GM18868 (cell line): ENCODE results near the gene MAP3K15.

Experiments used
- ATAC-seq: cut with Tn5 transposase; IDR thresholded peaks from one replicate; pipeline ENCODE4 v1.9.1; 2021; ENCODE audit warnings: mild to moderate bottlenecking, moderate library complexity; ENCODE audit not compliant: unreplicated experiment

MAP3K15 gene, protein sequence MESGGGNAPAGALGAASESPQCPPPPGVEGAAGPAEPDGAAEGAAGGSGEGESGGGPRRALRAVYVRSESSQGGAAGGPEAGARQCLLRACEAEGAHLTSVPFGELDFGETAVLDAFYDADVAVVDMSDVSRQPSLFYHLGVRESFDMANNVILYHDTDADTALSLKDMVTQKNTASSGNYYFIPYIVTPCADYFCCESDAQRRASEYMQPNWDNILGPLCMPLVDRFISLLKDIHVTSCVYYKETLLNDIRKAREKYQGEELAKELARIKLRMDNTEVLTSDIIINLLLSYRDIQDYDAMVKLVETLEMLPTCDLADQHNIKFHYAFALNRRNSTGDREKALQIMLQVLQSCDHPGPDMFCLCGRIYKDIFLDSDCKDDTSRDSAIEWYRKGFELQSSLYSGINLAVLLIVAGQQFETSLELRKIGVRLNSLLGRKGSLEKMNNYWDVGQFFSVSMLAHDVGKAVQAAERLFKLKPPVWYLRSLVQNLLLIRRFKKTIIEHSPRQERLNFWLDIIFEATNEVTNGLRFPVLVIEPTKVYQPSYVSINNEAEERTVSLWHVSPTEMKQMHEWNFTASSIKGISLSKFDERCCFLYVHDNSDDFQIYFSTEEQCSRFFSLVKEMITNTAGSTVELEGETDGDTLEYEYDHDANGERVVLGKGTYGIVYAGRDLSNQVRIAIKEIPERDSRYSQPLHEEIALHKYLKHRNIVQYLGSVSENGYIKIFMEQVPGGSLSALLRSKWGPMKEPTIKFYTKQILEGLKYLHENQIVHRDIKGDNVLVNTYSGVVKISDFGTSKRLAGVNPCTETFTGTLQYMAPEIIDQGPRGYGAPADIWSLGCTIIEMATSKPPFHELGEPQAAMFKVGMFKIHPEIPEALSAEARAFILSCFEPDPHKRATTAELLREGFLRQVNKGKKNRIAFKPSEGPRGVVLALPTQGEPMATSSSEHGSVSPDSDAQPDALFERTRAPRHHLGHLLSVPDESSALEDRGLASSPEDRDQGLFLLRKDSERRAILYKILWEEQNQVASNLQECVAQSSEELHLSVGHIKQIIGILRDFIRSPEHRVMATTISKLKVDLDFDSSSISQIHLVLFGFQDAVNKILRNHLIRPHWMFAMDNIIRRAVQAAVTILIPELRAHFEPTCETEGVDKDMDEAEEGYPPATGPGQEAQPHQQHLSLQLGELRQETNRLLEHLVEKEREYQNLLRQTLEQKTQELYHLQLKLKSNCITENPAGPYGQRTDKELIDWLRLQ (N-terminal part only)

GRCh38 chrX:19514791-19515614 lies at the start of gene MAP3K15:
Gene MAP3K15, minus strand, starts transcription at chrX:19515508. Its CDS starts 247 bp downstream, at chrX:19515261.
- ATAC-seq: no peak

DNA sequence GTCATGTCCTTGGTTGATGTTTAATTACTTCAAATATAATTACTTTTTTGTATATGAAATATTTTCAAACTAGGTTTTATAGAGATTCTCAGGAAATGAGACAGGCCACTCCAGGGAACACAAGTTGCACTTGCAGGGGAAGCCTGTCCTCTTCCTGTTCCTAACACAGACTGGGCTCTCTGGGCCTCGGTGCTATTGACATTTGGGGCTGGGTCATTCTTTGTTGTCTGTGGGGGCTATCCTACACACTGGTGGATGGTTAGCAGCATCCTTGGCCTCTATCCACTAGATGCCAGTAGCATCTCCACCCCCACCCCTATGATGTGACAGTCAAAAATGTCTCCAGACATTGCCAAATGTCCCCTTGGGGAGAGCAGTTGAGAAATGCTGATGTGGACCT lies 49.3 kb upstream of the MAP3K15 start:
- no peak for ATAC-seq

DNA sequence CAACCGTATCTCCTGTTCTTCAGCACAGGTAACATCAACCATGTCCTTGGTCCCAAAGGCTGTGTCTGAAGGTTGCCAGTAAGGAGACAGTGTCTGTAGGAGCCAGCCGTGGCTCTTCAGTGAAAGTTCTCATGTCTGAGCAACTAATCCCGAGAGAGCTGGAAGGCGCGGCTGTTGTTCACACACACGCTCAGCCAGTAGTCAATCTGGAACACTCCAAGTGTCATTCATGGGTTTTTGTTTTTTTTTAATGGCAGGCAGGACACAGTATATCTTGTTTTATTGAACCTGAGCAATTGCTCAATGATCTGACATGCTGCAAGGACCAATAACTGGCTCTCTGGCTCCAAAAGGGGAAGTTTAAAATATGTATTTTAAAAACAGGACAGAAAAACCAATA lies 48.4 kb upstream of the MAP3K15 start:
- ATAC-seq: peak; percentile 38

- peak; percentile 69 for ATAC-seq
Measured at GRCh38 chrX:19563327-19563726, 48.0 kb upstream of the MAP3K15 start.

GRCh38 chrX:19560611-19561010 lies 45.3 kb upstream of the MAP3K15 start:
- ATAC-seq: no peak

- no peak for ATAC-seq
Measured at GRCh38 chrX:19557822-19558221, 42.5 kb upstream of the MAP3K15 start.

GRCh38 chrX:19556202-19556601 lies 40.9 kb upstream of the MAP3K15 start:
- ATAC-seq: no peak

- no peak for ATAC-seq
Measured at GRCh38 chrX:19555683-19556082, 40.4 kb upstream of the MAP3K15 start.

DNA sequence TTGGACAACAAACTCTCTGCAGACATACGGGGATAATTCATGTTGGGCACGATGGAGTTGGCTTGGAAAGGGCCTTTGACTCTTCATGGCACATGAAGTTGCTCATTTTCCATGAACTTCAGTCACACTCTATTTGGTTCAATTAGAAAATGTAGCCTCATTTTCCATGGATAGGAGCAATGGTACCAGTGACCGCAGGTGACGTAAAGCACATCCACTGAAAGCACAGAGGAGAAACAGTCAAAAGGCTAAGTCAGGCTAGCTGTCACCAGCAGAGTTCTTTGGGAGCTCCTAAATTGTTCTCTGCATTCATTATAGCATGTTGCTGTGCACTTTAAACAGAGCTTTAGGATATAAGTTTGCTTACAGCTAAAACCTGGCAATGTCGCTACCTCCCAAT lies 39.9 kb upstream of the MAP3K15 start:
- ATAC-seq: no peak

DNA sequence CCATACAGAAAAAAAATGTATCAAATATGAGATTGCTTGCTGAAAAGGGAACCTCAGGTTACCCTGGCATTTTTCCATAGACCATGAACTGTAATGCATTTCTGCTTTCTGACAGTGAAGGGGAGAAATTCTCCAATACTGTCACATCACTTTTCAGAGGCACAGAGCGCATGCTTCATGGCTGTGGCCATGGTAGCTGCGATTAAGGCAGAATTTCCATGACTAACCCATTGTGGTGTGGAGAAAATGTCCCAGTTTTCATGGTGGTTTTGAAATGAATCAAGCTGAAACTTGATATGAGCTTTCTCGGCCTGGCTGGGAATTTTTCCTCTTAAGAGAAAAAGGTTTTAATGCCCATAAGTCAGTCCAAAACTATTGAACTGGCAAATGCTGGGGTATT lies 39.5 kb upstream of the MAP3K15 start:
- peak; percentile 65 for ATAC-seq

- ATAC-seq: no peak
Measured at GRCh38 chrX:19552793-19553192, 37.5 kb upstream of the MAP3K15 start.

GRCh38 chrX:19549838-19550237 lies 34.5 kb upstream of the MAP3K15 start:
- ATAC-seq: no peak

- ATAC-seq: no peak
Measured at GRCh38 chrX:19548934-19549333, 33.6 kb upstream of the MAP3K15 start.

GRCh38 chrX:19548279-19548678 lies 33.0 kb upstream of the MAP3K15 start:
- no peak for ATAC-seq

DNA sequence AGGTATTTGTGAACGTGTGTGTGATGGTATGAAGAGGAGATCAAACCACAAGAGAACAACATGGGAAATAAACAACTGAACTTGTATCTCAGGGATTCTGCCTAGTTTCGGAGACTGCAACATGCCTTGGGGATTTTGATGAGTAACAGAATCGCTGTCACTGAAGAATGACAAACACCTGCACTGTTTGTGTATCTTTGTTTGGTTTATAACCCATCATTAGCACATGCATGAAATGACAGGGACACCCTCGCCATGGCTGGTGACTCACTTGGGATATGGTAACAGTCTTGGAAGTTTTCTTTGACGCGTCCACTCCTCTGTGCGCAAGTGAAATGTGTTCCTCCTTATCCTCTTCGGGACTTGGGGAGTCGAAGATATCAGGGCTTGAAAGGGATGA lies 30.3 kb upstream of the MAP3K15 start:
- ATAC-seq: no peak

DNA sequence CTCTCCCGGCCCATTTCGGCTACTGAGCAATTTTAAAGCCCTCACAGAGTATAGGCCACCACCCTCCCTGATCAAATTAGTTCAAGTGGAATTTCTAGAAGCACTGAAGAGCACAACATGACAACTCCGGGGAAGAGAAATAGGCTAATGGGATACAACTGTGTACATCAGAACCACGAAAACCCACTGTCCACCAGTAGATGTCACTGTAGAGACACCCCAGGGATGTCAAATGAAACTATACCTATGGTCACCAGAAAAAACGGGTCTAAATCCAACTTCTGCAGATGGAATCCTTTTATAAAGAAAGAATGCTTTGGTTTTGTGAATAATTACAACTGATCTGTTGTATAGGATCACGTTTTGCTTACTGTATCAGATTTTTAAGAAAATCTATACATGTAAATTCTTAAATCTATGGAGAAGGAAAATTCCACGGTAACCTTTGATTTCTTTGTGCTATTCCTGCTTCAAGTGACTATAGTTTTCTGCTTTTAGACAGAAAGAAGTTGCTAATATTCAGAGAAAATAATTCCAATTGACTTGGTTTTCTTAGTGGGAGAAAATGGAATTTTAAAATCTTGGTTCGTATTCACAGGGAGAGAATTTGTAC lies 29.5 kb upstream of the MAP3K15 start:
- ATAC-seq: no peak

- no peak for ATAC-seq
Measured at GRCh38 chrX:19543951-19544381, 28.7 kb upstream of the MAP3K15 start.

DNA sequence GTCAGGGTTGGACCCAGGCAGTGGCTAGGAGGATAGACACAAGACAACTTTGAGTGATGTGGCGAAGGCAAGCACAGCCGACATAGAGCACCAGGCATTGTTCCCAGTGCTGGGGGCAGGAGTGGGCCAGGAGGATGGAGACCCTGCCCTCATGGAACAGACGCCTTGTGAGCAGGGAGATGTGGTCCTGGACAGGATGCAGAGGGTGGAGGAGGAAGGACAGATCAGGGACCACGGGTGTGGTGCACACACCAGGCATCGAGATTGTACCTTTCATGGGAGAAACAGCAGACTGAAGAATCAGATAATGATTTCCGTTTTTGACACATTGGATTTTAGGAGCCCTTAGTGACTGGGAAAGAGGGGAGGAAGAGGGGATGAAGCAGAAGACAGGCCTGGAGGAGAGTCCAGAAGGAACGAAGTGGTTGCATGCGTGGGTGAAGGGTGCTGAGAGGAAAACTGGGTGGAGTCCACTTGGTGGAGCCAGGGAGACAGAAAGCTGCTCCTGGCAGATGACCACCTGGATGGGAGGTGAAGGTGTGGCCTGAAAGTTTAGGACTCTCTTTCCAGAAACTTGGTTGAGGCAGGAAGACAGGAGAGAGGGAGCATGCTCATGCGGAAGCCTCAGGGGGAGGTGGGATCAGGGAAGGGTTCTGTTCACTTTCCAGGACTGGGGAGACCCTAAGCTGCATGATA lies 27.9 kb upstream of the MAP3K15 start:
- no peak for ATAC-seq

DNA sequence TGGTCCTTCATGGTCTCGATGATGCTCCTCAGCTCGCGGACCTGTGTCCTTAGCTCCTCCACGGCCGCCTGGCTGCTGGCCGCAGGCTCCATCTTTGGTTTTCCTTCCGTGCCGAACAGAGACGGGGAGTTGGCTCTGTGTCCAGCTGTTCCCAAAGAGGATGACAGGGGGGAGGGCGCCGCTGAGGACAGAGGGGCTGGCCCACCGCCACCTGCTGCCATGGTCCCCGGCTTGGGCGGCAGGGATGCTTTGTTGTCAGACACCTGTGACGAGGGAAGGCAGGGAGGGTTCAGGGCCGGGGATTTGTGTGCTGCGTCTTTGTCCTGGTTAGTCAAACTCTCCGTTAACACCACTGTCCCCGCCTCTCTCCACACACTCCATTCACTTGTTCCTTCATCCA lies 26.6 kb upstream of the MAP3K15 start:
- ATAC-seq: no peak
